Activated T-cell treated with anti-CD3 and anti-CD28 coated beads for 1 hour (primary cell): ENCODE measurements around the gene NELFA.
A peak's percentile ranks its signal among the peaks of the same experiment; 100 is the strongest.

Experiments
- DNase-seq: peaks from one replicate; pipeline ENCODE4 v3.0.0-alpha.2; 2020; ENCODE audit warnings: low read depth

The NELFA gene

GRCh38 chr4:2008921-2009650, at the start of gene NELFA:
Gene NELFA (minus strand): TSS chr4:2008974. CDS start chr4:2008959, 15 bp downstream.
- peak; percentile 95 for DNase-seq

DNA sequence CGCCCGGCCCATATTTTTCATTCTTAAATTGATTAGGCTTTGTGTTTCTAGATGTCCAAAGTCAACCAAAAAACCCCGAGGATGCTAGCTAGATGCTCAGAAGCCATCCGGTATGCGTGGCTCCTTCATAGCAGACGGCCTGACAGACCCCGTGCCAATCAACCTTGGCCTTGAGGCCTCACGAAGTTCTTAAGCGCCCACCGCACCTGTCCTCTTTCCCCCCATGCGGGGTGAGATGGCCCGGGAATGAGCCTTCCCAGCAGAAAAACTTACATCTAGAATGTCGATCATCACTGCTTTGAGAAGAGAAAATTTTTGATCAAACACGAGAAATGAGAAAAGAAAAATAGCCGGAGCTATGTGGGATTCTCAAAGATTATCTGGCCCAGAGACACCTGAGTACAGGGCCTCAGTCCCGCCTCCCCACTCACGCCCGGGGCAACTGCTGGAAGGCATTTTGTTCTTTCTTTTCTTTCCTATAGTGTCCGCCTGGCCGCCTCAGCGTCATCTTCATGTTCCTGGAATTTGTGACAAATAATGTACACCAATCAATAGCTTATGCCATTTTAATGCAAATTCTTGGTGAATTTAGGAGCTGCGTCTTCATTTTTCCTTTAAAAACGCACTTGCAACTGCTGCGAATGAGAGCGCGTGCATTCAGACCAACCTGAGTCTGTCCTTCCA, 48.8 kb upstream of the NELFA start:
- no peak for DNase-seq

- DNase-seq = no peak
These were observed 45.4 kb upstream of the NELFA start for GRCh38 chr4:2054217-2054616.

DNA sequence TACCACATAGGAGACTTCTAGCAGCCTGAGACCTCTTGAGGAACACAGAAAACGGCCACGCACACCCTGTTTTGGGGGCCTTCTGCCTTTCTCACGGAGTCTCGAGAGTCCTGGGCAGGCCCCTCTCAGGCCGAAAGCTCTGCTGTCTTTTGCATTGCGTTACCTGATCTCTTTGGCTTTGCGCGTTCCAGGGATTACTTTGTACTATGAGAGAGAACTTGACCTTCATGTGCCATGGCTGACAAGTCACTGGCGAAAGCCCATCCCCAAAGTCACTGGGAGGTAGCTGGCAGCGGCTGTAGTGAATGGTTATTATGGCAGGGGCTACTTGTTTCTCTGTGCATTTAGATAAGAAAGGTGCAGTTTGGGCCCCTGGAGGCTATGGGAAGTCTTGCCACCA, 42.3 kb upstream of the NELFA start:
- DNase-seq = no peak

GRCh38 chr4:2049811-2050210, 41.0 kb upstream of the NELFA start:
- no peak for DNase-seq

- no peak for DNase-seq
These were observed 40.6 kb upstream of the NELFA start for GRCh38 chr4:2049381-2049780.

- no peak for DNase-seq
These were observed 40.1 kb upstream of the NELFA start for GRCh38 chr4:2048831-2049230.

DNA sequence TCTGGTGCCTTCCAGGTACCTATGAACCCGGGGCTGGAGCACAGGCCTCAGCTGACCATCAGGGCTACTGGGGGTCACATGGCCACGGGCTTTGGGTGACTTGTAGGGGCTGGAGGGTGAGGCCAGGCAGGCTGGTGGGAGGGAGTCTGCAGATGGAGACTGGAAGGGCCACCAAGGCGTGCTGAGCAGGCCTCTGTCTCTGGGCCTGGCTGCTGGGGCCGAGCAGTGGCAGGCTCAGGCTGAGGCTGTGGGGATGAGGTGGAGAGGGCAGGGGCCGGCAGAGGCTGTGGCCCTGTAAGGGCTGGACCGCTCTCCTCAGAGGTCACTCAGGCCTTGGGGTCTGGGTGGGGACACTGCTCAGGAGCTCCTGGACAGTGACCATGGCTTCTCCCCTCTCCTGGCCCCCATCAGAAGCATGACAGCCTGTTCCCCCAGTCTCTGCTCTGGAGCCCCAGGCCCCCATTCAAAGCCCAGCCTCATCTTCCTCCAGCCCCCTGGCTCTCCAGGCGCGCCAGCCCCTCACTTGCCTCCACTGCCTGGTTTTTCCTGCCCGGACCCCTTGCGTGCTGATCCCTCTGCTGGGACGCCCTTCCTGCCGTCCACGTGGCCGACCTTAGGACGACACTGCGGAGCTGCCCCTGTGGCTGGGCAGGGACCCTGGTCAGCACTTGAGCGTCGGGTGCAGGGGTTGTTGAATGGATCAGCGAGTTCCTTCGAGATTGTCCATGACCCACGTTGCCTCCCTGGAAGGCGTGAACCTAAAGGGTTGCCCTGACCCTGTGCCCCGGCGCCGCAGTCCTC, 39.2 kb upstream of the NELFA start:
- no peak for DNase-seq

GRCh38 chr4:2047031-2047660, 38.4 kb upstream of the NELFA start:
- DNase-seq = no peak

DNA sequence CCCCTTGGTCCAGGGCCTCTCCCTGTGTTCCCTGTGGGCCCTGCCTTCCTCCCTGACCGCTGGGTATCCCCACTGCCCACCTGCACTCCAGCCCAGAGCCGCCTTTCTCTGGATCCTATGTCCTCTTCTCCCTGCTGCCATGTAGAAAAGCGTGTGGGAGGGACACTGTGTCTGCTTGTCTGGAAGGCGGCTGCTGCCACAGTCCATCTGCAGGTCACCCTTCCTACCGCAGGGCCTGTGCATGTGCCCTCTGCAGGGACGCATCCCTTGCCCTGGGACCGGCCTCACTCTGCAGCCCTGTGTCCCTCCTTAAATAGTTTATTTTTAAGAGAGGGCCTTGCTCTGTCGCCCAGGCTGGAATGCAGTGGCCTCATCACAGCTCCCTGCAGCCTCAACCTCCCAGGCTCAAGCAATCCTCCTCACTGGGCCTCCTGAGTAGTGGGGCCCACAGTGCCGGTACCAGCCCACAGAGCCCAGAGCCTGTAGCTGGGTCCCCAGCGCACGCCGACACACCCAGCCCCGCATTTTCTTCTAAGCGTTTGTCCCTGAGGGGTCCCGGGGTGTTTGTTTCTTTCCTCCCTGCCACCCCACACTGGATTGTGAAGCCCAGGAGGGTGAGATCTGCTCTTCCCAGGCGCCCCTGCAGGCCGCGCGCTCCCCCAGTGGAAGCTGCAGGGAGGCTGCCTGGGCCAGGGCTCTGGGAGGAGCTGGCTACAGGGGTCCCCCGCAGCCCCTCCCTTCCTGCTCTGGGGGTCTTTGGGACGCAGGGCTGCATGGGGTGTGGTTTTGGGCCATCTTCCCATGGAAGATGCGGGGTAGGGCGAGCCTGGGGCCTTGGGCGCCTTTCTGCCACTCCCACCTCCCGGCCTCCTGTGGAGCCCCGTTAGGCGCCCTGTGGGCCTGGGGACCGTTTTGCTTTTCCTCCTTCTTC, 37.5 kb upstream of the NELFA start:
- DNase-seq = no peak

DNA sequence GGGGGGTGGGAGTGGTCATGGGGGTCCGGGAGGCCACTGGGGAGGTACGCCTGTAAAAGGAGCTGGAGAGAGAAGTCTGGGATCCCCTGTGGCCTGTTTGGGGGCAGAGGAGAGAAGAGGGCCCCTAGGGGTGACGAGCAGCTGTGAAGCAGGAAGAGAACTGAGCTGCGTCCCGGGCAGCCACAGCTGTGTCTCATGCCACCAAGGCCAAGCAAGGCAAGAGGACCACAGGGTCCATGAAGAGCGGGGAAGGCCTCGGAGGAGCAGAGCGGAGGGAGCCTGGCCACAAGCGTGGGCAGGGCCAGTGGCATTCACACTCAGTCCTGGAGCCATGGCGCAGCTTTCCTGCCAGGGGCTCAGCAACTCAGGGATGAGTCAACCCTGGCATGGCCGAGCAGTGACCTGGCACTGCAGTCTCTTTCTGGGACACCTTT, 36.8 kb upstream of the NELFA start:
- no peak for DNase-seq

DNA sequence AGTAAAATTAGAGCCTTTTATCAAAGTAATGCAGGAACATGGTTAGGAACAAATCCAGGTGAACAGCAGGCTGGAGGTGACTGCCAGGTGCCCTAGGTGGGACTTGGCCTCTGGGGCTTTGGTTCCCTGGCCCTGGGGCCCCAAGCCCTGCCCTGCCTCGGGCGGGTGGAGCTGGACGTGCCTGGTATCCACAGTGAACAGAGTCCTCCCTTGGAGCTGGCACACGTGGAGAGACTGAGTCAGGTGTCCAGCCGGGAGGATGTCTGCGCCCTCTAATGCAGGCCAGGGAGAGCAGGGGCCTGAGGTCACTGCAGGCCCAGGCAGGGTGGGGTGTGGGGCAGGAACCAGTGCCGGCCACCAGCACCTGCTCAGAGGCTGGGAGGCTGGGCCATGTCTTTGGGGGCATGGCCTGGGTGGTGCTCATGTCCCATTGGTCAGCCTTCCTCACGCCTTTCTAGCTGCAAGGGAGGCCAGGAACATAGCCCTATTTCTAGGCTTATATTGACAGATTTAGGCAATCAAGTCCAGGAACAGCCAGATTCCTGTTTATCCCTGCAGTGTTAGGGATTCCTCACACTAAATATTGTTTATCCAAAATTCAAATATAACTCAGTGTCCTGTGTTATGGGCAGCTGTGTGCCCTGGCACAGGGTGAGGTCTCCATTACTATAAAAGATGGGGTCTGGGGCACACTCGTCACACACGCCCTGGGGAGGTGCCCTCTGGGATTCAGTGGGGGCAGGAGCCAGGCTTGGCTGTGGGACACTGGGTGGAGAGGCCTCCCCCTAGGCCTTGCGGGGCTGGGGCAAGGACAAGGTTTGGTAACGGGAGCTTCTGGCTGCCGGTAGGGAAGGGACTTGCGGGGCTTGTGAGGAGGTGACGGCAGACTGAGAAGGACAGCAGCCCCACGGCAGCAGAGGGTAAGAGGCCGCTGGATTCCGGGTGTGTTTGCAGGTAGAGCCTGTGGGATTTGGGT, 36.1 kb upstream of the NELFA start:
- no peak for DNase-seq

GRCh38 chr4:2044119-2044485, 35.3 kb upstream of the NELFA start:
- no peak for DNase-seq

DNA sequence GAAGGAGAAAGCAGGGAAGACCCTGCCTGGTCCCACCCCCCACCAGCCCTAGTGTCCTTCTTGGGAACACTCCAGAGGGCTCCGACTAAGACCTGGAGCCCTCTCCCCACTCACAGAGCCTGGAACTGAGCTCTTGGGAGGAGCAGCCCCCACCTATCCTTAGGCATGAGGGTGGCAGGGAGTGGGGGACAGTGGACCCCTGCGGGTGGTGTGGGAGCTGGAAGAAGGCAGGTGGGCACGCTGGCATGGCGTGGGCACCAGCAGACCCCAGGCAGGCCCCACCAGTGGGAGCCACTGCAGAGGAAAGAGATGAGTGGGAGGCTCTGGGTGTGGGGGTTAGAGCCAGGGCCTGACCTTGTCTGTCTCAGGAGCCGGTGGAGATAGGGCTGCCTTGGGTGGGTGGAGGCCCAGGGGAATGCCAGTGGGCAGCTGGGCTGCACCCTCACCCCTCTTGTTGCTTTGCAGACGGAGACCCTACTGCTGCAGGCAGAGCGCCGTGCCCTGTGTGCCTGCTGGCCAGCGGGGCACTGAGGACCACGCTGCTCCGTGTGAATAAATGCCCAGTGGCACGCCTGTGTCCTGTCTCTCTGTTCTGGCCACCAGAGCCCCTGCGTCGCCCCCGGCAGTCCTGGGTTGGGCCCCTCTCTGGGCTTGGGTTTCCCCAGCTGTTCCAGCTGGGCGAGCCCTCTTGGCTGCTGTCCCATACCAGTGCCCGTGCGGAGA, 34.8 kb upstream of the NELFA start:
- DNase-seq = no peak

DNA sequence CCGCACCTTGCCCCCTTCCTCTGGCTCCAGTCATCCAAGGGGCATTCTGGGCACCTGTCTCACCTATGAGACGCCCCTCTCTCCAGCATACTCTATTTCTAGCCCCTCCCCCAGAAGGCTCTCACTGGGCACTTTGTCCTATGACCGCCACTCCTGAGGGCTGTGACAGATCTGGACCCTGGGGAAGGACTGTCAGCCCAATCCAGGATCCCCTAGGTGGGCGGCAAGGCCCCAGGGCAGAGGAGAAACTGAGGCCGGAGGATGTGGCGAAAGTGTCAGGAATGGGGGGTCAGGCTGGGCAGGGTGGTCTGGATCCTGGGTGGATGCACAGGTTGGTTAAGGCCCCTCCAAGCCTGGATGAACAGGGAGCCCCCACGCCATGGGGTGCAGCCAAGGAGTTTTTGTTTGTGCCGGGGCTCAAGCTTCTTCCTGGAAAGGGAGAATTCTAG, 34.2 kb upstream of the NELFA start:
- DNase-seq = no peak

- DNase-seq = peak; percentile 16
These were observed 33.6 kb upstream of the NELFA start for GRCh38 chr4:2042204-2042946.

DNA sequence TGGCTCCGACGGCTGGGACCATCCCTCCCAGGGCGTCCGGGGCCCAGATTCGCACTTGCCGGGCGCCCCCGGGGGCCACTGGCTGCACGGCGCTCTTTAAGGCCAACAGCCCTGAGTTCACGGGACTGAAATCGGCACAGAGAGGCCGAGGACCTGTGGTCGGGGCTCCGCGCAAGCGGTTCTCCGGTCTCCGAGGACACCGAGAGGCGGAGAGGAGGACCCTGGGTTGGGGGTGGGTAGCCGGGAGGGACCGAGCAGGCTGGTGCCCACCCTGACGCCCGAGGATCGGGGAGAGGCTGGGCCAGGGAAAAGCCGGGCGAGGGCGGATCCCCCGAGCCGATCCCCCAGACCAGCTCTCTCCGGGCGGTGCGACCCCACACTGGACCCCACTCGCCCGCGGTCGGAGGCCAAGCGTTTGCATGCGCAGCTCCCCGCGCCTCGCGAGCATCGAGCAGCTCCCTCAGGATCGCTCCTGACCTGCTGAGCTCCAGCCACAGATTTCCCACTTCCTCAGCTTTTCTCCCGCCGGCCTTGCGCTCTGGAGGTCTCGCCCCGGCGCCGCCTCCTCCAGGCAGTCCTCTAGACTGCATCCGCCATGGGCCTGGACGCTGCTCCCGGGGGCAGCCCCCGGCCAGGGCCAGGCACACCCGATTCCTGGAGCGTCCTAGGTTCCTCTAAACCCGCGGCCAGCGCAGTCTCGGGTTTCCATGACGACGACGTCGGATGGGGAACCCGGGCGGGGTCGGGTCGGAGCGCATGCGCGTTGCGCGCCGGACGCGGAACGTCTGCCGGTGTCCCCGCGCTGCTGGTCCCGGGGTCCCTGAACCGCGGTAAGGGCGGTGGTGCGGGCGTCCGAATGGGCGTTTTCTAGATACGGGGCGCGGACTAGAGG, 32.7 kb upstream of the NELFA start:
- peak; percentile 74 for DNase-seq
